Right lobe of liver (tissue), 4 donors: Measurements from ENCODE around the gene PLAC9.

Source experiments
- CTCF ChIP-seq, 4 donors: fragments of 200-600 bp in 3 of 4; fragments of 450-650 bp in 1 of 4; IDR thresholded peaks; one replicate each; pipeline versions ENCODE4 v1.5.1 to v1.8.0; 2016 to 2022; ENCODE audit warnings: antibody characterized with exemption in 4 of 4, mild to moderate bottlenecking in 2 of 4
- POLR2A ChIP-seq: fragments of 450-650 bp; IDR thresholded peaks from one replicate; pipeline ENCODE4 v1.6.1; 2017; ENCODE audit warnings: antibody characterized with exemption, mild to moderate bottlenecking
- donor health status: DM: no; HTN: no; CAD: no.
- donor health status: DM: no; HTN: no; CAD: no.
- donor health status: DM: no; HTN: yes; CAD: no.

GRCh38 chr10:80090121-80090520, 42.4 kb upstream of the PLAC9 start:
- TF ChIP-seq CTCF (IDR thresholded peaks at IDR 0.05) (no peak), POLR2A (no peak)
